Measurements from ENCODE around the gene ARHGAP24. TPM values are rescaled to one million over a fixed set of nuclear protein-coding genes. Genes with fewer than 3 reads are reported as not detected.

The ARHGAP24 gene
- total and polyA plus RNA-seq, 2 of the 13 experiments (the other 11 are each of a cell fraction or from before 2014, with no cell fraction given): 0.07 to 0.55 TPM

GRCh38 chr4:85745939-85746338, 271.0 kb downstream of the ARHGAP24 start:
- no peaks in the 10 kb centered on the region for H3K4me1 ChIP-seq (ENCODE audit: insufficient read depth, low read length)
- no peak overlapping the region for H3K27ac ChIP-seq (ENCODE audit: extremely low read length, insufficient read depth, low read length)
- in situ Hi-C loops (cut with HindIII; ENCODE audit: extremely low pct_ligation_motif_present, low pct_unique_long_range_greater_than_20kb): loop anchor here (25.0 kb wide), 1 partner anchor 609 kb away; no protein-coding TSS in a partner anchor
- H3K4me3 ChIP-seq (replicated peaks in 1 of 3; ENCODE audit: insufficient read depth in 1 of 3, low read depth in 2 of 3, low read length in 3 of 3): no peak overlapping the region
- H3K36me3 ChIP-seq (replicated peaks in 1 of 2; ENCODE audit: control insufficient read depth in 1 of 2, insufficient read depth in 2 of 2, low read length in 2 of 2): no peaks in the 10 kb centered on the region
- ATAC-seq (no peak), DNase-seq (ENCODE audit: low spot score) (no peak), FAIRE-seq (no peak)
- H2AFZ ChIP-seq (ENCODE audit: low read length): no peak overlapping the region
- no peak overlapping the region for H3K9ac ChIP-seq (ENCODE audit: insufficient read depth, low read depth, low read length)
- H3K79me2 ChIP-seq (ENCODE audit: insufficient read depth, low read length): no peaks in the 10 kb centered on the region
- TF ChIP-seq SKI (IDR thresholded peaks at IDR 0.05; ENCODE audit: partially characterized antibody): no peak
- TF ChIP-seq TARDBP (CRISPR knock-in tag; IDR thresholded peaks at IDR 0.05): no peak
- TF ChIP-seq, protein P1, sequence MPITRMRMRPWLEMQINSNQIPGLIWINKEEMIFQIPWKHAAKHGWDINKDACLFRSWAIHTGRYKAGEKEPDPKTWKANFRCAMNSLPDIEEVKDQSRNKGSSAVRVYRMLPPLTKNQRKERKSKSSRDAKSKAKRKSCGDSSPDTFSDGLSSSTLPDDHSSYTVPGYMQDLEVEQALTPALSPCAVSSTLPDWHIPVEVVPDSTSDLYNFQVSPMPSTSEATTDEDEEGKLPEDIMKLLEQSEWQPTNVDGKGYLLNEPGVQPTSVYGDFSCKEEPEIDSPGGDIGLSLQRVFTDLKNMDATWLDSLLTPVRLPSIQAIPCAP (CRISPR knock-in tag; IDR thresholded peaks at IDR 0.05; ENCODE audit: low read depth): no peak
- TF ChIP-seq, protein P2, sequence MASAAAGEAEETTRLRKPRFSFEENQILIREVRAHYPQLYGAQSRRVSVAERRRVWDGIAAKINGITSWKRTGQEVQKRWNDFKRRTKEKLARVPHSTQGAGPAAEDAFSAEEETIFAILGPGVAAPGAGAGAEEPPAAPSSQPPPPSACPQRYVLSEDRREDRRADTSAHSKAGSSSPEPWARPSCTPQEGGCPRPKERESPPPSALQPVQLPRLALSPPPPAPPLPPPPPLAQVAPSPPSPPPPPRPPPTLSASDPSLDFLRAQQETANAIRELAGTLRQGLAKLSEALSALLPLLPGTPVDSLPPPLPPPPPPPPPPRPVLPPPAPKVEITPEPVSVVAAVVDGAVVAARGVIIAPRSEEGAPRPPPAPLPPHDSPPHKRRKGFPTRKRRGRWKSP (CRISPR knock-in tag; IDR thresholded peaks at IDR 0.05): no peak
- no peak for TF ChIP-seq ZNF34 (CRISPR knock-in tag; IDR thresholded peaks at IDR 0.05; ENCODE audit: borderline replicate concordance)
- TF ChIP-seq, protein P3, sequence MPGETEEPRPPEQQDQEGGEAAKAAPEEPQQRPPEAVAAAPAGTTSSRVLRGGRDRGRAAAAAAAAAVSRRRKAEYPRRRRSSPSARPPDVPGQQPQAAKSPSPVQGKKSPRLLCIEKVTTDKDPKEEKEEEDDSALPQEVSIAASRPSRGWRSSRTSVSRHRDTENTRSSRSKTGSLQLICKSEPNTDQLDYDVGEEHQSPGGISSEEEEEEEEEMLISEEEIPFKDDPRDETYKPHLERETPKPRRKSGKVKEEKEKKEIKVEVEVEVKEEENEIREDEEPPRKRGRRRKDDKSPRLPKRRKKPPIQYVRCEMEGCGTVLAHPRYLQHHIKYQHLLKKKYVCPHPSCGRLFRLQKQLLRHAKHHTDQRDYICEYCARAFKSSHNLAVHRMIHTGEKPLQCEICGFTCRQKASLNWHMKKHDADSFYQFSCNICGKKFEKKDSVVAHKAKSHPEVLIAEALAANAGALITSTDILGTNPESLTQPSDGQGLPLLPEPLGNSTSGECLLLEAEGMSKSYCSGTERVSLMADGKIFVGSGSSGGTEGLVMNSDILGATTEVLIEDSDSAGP (CRISPR knock-in tag; IDR thresholded peaks at IDR 0.05; ENCODE audit: borderline replicate concordance): no peak
- TF ChIP-seq NFATC3 (CRISPR knock-in tag; IDR thresholded peaks at IDR 0.05): no peak
- TF ChIP-seq, protein P4, sequence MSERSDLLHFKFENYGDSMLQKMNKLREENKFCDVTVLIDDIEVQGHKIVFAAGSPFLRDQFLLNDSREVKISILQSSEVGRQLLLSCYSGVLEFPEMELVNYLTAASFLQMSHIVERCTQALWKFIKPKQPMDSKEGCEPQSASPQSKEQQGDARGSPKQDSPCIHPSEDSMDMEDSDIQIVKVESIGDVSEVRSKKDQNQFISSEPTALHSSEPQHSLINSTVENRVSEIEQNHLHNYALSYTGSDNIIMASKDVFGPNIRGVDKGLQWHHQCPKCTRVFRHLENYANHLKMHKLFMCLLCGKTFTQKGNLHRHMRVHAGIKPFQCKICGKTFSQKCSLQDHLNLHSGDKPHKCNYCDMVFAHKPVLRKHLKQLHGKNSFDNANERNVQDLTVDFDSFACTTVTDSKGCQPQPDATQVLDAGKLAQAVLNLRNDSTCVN (CRISPR knock-in tag; IDR thresholded peaks at IDR 0.05; ENCODE audit: borderline replicate concordance): no peak
- no peak for TF ChIP-seq CSRNP2 (CRISPR knock-in tag; conservative IDR thresholded peaks at IDR 0.05; ENCODE audit: low read depth)
- TF ChIP-seq KLF16 (CRISPR knock-in tag; IDR thresholded peaks at IDR 0.05): no peak
- TF ChIP-seq, protein P5, sequence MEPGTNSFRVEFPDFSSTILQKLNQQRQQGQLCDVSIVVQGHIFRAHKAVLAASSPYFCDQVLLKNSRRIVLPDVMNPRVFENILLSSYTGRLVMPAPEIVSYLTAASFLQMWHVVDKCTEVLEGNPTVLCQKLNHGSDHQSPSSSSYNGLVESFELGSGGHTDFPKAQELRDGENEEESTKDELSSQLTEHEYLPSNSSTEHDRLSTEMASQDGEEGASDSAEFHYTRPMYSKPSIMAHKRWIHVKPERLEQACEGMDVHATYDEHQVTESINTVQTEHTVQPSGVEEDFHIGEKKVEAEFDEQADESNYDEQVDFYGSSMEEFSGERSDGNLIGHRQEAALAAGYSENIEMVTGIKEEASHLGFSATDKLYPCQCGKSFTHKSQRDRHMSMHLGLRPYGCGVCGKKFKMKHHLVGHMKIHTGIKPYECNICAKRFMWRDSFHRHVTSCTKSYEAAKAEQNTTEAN (CRISPR knock-in tag; conservative IDR thresholded peaks at IDR 0.05): no peak
- 17% methylated on average over 3 of the region's 3 CpGs for WGBS (ENCODE audit: low lambda C conversion rate)
- no peaks in the 10 kb centered on the region for H3K9me3 ChIP-seq (ENCODE audit: low read length)
- BruUV-seq (replicated peaks): no TSS peak
- ChIA-PET CTCF (ENCODE audit: low intra/inter-chr PET ratio, low total read pairs) (no interaction called here), POLR2A (no interaction called here)
- intact Hi-C loops (cut with micrococcal nuclease; ENCODE audit: unreplicated experiment): no loop called here
- no peaks in the 10 kb centered on the region for H3K27me3 ChIP-seq (ENCODE audit: control insufficient read depth in 1 of 2, insufficient read depth in 2 of 2, low read length in 2 of 2)
- no peak overlapping the region for H3K4me2 ChIP-seq (ENCODE audit: low read depth, low read length)
- H4K20me1 ChIP-seq (ENCODE audit: insufficient read depth, low read length): no peaks in the 10 kb centered on the region

All from HepG2 (cell line).